Activated naive CD4-positive, alpha-beta T cell treated with anti-CD3 and anti-CD28 coated beads, Interleukin-2, amount 10 ng/mL, durations not matched to agents 7 days and 5 days (primary cell): ENCODE data around the gene KCNMA1.
A peak's percentile ranks its signal among the peaks of the same experiment; 100 is the strongest.

Source experiments
- CTCF ChIA-PET: fragments of 350-600 bp; sonication (Branson Sonifier 250); formaldehyde crosslinking; loops from one replicate; lab custom pipeline; 2021; ENCODE audit warnings: antibody characterized with exemption; lab: Charles Lee
- DNase-seq: peaks from one replicate; pipeline ENCODE4 v3.0.0-alpha.2; 2020
- H3K27ac Mint-ChIP-seq: one replicate; pipeline ENCODE4 v1.8.0; 2021; ENCODE audit warnings: mild to moderate bottlenecking, moderate library complexity, mixed read lengths
- H3K27me3 Mint-ChIP-seq: one replicate; pipeline ENCODE4 v1.8.0; 2021; ENCODE audit warnings: mild to moderate bottlenecking, mixed read lengths
- H3K36me3 Mint-ChIP-seq: one replicate; pipeline ENCODE4 v1.8.0; 2021; ENCODE audit warnings: mixed read lengths
- H3K4me1 Mint-ChIP-seq: one replicate; pipeline ENCODE4 v1.8.0; 2021; ENCODE audit warnings: mixed read lengths
- H3K4me3 Mint-ChIP-seq: one replicate; pipeline ENCODE4 v1.8.0; 2021; ENCODE audit warnings: mild to moderate bottlenecking, moderate library complexity, mixed read lengths
- H3K9me3 Mint-ChIP-seq: one replicate; pipeline ENCODE4 v1.8.0; 2021; ENCODE audit warnings: mixed read lengths

The KCNMA1 gene

DNA sequence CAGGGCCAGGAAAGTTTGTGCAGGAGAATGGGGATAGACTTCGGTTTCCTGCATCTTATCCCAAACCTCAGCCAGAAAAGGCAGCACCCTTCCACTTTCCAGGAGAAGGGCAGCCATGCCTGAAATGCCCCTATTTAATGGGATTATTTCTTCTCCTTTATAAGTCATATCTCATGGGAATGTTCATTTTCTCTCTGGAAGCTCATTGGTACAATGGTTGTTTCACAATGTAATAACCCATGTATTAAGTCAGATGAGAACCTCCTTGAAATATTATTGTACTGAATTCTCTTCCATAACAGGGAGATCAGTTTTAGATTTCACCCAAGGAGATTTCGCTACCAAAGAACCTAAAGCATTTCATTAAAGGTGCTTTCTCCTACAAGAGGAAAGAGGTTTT, 457.5 kb downstream of the KCNMA1 start:
- Mint-ChIP-seq H3K4me1 (no peaks in the 10 kb centered on the region), H3K36me3 (no peaks in the 10 kb centered on the region), H3K27ac (no peak overlapping the region), H3K9me3 (no peaks in the 10 kb centered on the region), H3K27me3 (peaks cover 6% of the 10 kb centered on the region), H3K4me3 (no peak overlapping the region)
- CTCF ChIA-PET: no interaction called here
- no peak for DNase-seq

- Mint-ChIP-seq H3K27me3 (peaks cover 6% of the 10 kb centered on the region), H3K27ac (no peak overlapping the region), H3K9me3 (no peaks in the 10 kb centered on the region), H3K4me3 (no peak overlapping the region), H3K4me1 (no peaks in the 10 kb centered on the region), H3K36me3 (no peaks in the 10 kb centered on the region)
- CTCF ChIA-PET: interaction anchor here (0.9 kb wide), 1 partner anchor 15 kb away, joined by 3 read pairs; no protein-coding TSS in a partner anchor
- no peak for DNase-seq
Measured at GRCh38 chr10:77179015-77179695, 458.5 kb downstream of the KCNMA1 start.

DNA sequence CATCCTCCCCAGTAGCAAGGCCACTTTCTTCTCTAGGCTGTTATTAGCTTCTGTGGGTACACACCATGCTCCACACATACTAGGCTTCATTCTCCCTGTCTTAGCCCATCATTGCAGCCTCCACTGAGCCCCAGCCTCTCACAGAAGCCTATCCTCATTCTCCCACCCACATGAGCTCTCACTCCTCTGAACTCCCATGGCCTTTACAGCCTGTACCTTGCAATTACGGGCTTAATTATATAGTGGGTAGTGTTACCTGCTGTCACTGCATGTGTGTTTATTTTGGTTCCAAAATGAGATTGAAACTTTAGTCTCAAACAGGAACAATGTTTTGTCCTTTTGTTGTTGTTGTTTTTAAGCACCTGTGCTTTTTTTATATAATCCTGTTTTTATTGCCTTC, 460.0 kb downstream of the KCNMA1 start:
- H3K9me3 Mint-ChIP-seq: no peaks in the 10 kb centered on the region
- H3K4me3 Mint-ChIP-seq: no peak overlapping the region
- peaks cover 6% of the 10 kb centered on the region for H3K27me3 Mint-ChIP-seq
- no peak overlapping the region for H3K27ac Mint-ChIP-seq
- no peaks in the 10 kb centered on the region for H3K36me3 Mint-ChIP-seq
- no peaks in the 10 kb centered on the region for H3K4me1 Mint-ChIP-seq
- DNase-seq: no peak
- CTCF ChIA-PET: interaction anchor here (5.0 to 5.9 kb wide), 2 partner anchors 465 to 535 kb away, joined by 35 to 83 read pairs; no protein-coding TSS in a partner anchor

GRCh38 chr10:77177161-77177560, 460.4 kb downstream of the KCNMA1 start:
- CTCF ChIA-PET: interaction anchor here (5.0 to 5.9 kb wide), 2 partner anchors 466 to 536 kb away, joined by 35 to 83 read pairs; no protein-coding TSS in a partner anchor
- Mint-ChIP-seq H3K4me3 (no peak overlapping the region), H3K27ac (no peak overlapping the region), H3K9me3 (no peaks in the 10 kb centered on the region), H3K4me1 (no peaks in the 10 kb centered on the region), H3K27me3 (peaks cover 6% of the 10 kb centered on the region), H3K36me3 (no peaks in the 10 kb centered on the region)
- no peak for DNase-seq

DNA sequence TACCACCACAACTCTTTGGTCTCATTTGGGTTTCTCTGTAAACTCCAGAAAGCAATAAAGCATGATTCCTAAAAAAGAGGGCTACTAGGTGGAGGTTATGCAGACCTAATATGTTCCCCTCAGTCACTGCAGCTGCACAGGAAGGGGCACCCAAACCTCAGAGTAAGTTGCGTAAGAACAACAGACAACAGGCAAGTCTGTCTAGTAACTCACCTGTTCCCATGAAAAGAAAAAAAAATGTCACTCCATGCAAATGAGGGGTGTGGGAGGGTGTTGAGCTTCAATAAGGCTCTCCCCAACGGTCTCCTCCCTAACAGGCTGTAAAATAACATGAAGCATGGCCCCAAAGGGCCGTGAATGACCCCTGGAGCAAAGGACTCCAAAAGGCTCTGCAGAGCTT, 461.4 kb downstream of the KCNMA1 start:
- no peak overlapping the region for H3K27ac Mint-ChIP-seq
- H3K27me3 Mint-ChIP-seq: peaks cover 6% of the 10 kb centered on the region
- H3K4me3 Mint-ChIP-seq: no peak overlapping the region
- no peaks in the 10 kb centered on the region for H3K4me1 Mint-ChIP-seq
- no peak for DNase-seq
- CTCF ChIA-PET: interaction anchor here (0.6 to 5.9 kb wide), 4 partner anchors 17 to 661 kb away, joined by 3 to 83 read pairs (median 20); no protein-coding TSS in a partner anchor
- no peaks in the 10 kb centered on the region for H3K9me3 Mint-ChIP-seq
- H3K36me3 Mint-ChIP-seq: no peaks in the 10 kb centered on the region

DNA sequence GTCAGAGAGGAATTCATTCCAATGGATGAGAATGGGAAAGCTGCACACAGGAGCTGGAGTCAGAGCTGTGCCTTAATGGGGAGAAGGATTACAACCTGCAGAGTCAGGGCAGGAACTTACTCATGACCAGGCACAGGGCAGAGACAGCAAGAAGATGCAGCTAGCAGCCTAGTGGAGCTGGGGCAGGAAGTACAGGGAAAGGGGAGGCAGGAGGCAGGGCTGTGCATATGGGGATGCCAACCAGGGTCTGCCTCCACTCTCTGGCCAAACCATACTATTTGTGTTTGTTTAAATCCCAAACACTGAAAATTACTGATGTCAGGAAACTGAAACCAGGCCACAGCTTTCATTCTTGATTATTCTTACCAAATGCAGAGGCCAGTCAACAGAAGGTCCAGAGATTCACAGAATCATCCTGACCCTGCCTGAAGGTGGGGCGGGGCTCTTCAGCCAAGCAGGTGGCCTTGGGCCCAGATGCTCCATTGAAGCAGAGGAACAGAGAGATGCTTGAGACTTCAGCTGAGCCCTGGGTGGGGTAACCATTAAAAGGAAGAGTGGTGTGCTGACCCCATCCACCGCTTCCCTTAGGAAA, 461.9 kb downstream of the KCNMA1 start:
- Mint-ChIP-seq H3K9me3 (no peaks in the 10 kb centered on the region), H3K4me1 (no peaks in the 10 kb centered on the region), H3K4me3 (no peak overlapping the region), H3K27me3 (peaks cover 6% of the 10 kb centered on the region), H3K36me3 (no peaks in the 10 kb centered on the region), H3K27ac (no peak overlapping the region)
- CTCF ChIA-PET: interaction anchor here (0.6 to 5.9 kb wide), 5 partner anchors 17 to 661 kb away, joined by 3 to 83 read pairs (median 4); no protein-coding TSS in a partner anchor
- DNase-seq: no peak

DNA sequence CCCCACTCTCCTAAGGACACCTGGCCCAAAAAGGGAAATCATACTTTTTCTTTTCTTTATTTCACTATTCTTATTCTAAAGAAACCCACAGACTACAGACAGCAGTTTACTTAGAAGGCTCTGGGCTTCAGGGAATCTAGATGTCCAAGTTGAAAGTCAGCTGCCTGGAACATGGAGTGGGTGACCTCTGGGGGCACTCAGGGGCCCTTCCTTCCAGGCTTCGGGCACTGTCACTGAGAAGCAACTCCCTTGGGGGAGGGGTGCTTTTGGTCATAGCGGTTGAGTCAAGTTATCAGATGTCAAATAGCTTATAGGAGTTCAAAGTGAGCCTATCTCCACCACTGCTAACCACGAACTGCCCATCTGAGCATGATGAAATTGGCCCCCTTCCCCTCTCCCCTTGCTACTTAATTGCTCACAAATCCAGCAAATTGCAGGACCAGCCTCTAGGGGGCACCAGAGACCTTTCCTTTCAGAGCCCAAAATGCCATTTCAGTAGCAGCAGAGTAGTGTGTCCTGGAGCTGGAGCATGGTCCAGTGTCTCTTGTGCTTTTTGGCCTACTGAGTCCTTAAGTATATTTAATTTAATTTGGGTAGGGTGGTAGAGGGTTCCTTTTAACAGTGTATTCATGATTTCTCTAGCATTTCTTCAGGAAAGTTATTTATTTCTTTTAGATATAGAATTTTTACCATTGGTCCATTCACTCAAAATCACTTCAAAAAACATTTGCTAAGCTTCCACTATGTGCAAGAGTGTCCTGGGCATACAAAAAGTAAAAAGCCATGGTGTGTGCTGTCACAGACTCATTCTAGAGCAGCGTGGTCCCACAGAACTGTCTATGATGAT, 463.8 kb downstream of the KCNMA1 start:
- Mint-ChIP-seq H3K9me3 (no peaks in the 10 kb centered on the region), H3K27ac (no peak overlapping the region), H3K36me3 (no peaks in the 10 kb centered on the region), H3K4me1 (no peaks in the 10 kb centered on the region), H3K4me3 (no peak overlapping the region), H3K27me3 (peaks cover 6% of the 10 kb centered on the region)
- DNase-seq: peak; percentile 77
- CTCF ChIA-PET: interaction anchor here (0.6 to 5.9 kb wide), 13 partner anchors 9 to 539 kb away, joined by 3 to 83 read pairs (median 4); no protein-coding TSS in a partner anchor

DNA sequence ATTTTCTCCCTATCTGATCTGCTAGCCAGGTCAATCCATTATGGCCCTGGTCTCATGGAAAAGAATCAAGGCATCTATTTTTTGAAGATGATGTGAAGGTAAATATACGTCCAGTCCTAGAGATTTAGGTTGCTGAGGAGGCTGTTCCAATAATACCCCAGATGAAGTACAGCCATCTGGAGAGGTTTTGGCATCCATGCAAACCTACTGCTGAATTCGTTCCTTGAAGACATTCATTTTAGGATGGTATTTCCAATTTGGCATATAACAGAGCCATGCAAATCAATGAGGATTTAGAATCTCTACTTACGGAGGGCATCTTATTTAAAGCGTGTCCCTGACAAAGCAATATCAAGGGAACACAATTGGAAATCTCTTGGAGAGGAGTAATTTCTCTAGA, 465.5 kb downstream of the KCNMA1 start:
- Mint-ChIP-seq H3K27me3 (peaks cover 4% of the 10 kb centered on the region), H3K4me3 (no peak overlapping the region), H3K27ac (no peak overlapping the region), H3K36me3 (no peaks in the 10 kb centered on the region), H3K4me1 (no peaks in the 10 kb centered on the region), H3K9me3 (no peaks in the 10 kb centered on the region)
- CTCF ChIA-PET: interaction anchor here (1.0 to 1.3 kb wide), 4 partner anchors 470 to 476 kb away, joined by 3 to 4 read pairs (median 4); no protein-coding TSS in a partner anchor
- DNase-seq: no peak

GRCh38 chr10:77168861-77169260, 468.7 kb downstream of the KCNMA1 start:
- DNase-seq: no peak
- Mint-ChIP-seq H3K4me1 (no peaks in the 10 kb centered on the region), H3K4me3 (no peak overlapping the region), H3K36me3 (no peaks in the 10 kb centered on the region), H3K27ac (no peak overlapping the region), H3K27me3 (peaks cover 14% of the 10 kb centered on the region), H3K9me3 (no peaks in the 10 kb centered on the region)
- CTCF ChIA-PET: interaction anchor here (1.0 to 6.4 kb wide), 3 partner anchors 80 to 543 kb away, joined by 3 to 70 read pairs (median 6); no protein-coding TSS in a partner anchor

DNA sequence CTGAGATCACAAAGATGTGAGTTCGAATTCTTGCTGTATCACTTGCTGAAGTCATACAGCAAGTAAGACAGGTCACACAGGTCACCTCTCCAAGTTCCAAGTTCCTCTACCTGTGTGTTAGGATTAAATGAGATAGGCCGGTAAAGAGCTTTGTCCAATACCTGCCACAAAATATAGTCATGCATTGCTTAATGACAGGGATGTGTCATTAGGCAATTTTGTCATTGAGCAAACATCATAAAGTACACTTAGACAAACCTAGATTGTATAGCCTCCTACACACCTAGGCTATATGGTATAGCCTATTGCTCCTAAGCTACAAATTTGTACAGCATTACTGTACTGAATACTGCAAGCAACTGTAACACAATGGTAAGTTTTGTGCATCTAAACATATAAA, 469.4 kb downstream of the KCNMA1 start:
- no peak overlapping the region for H3K27ac Mint-ChIP-seq
- H3K27me3 Mint-ChIP-seq: peaks cover 14% of the 10 kb centered on the region
- CTCF ChIA-PET: interaction anchor here (0.8 to 6.4 kb wide), 3 partner anchors 80 to 543 kb away, joined by 3 to 70 read pairs (median 3); no protein-coding TSS in a partner anchor
- no peaks in the 10 kb centered on the region for H3K36me3 Mint-ChIP-seq
- H3K4me3 Mint-ChIP-seq: no peak overlapping the region
- no peaks in the 10 kb centered on the region for H3K9me3 Mint-ChIP-seq
- no peaks in the 10 kb centered on the region for H3K4me1 Mint-ChIP-seq
- no peak for DNase-seq

DNA sequence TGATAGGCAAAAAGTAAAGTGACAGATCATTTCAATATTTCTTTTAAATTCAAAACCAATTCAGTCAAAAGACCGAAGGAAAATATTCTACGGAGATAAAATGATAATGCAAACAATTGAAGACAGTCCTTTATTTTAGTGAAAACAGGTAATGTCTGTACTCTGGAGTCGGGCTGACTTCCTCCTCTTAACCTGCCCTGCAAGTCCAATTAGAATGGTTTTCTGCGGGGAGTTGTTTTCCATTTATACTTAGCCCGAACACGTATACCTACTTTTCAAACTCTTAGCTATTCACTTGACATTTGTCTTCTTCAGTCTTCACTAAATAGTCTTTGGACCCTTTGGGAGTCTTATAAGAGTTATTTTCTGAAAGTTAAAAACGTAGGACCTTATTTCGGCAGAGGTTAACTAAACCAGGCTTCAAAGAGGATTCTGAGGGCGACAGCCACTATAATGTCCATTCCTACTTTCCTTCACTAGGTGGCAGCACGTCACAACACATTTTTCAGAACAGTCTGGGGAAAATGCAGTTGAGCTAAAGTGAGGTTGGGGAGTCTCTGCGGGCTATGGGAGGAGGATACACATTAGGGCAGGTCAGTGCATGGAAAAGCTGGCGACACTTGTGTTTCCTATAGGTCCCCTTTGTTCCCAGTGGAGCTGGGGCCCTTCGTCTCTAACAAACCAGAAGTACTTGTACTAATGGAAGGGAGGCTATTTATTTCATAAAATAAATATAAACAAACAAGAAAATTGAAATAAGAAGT, 472.0 kb downstream of the KCNMA1 start:
- Mint-ChIP-seq H3K27me3 (peaks cover 14% of the 10 kb centered on the region), H3K4me3 (no peak overlapping the region), H3K27ac (no peak overlapping the region), H3K9me3 (no peaks in the 10 kb centered on the region), H3K36me3 (no peaks in the 10 kb centered on the region), H3K4me1 (no peaks in the 10 kb centered on the region)
- DNase-seq: peak; percentile 42
- CTCF ChIA-PET: interaction anchor here (1.5 to 6.4 kb wide), 5 partner anchors 9 to 548 kb away, joined by 3 to 70 read pairs (median 15); no protein-coding TSS in a partner anchor

GRCh38 chr10:77164616-77165311, 472.8 kb downstream of the KCNMA1 start:
- DNase-seq: no peak
- Mint-ChIP-seq H3K9me3 (no peaks in the 10 kb centered on the region), H3K27me3 (peaks cover 14% of the 10 kb centered on the region), H3K4me3 (no peak overlapping the region), H3K36me3 (no peaks in the 10 kb centered on the region), H3K27ac (no peak overlapping the region), H3K4me1 (no peaks in the 10 kb centered on the region)
- CTCF ChIA-PET: interaction anchor here (0.8 to 6.4 kb wide), 6 partner anchors 10 to 549 kb away, joined by 3 to 70 read pairs (median 10); no protein-coding TSS in a partner anchor
